Omental fat pad (tissue), 4 donors: ENCODE results near the gene DCUN1D2. TPM values are rescaled to one million over a fixed set of nuclear protein-coding genes. Genes with fewer than 3 reads are reported as not detected.

ENCODE experiments used
- ATAC-seq: fragments of 150-250 bp; one replicate; pipeline ENCODE4 v1.9.1; 2016; ENCODE audit warnings: mild to moderate bottlenecking, moderate library complexity; ENCODE audit not compliant: low FRiP score
- DNase-seq: peaks from one replicate; pipeline ENCODE4 v3.0.0-alpha.2; 2019; ENCODE audit warnings: low spot score
- total RNA-seq, 4 donors: library from RNA; depleted of rRNA; stranded (reverse); fragments of >200 nt; gene quantifications; one replicate each; pipeline ENCODE4 v1.1.0, GENCODE V29; 2016
- TF ChIP-seq, protein P1 (sequence below), 3 donors: fragments of 450-650 bp; IDR thresholded peaks; one replicate each; pipeline ENCODE4 v1.5.1; 2016 to 2017; ENCODE audit warnings: antibody characterized with exemption in 3 of 3, mild to moderate bottlenecking in 3 of 3, moderate library complexity in 2 of 3

Gene DCUN1D2
- total RNA-seq, 4 donors from 2014 or later = 10.9 to 28.4 (median 14.5) TPM

DNA sequence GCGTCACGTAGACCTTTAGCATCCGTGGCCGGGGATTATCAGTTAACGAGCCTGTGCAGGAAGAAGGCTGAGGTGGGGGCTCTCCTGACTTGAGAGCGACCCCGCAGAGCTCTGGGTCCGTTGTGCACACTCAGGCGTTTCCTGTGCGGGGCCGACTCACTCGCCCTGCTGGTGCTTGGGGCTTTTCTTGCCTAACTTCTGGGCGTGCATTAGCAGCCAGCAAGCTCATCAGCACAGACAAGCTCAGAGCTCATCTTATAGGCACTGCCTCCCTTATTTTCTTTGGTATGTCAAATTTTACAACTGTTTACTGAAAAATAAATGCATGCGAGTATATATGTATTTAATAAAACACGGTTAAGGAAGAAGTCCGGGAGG lies 60.9 kb downstream of the DCUN1D2 start:
- DNase-seq (no peak), ATAC-seq (no peak)
- TF ChIP-seq, protein P1, sequence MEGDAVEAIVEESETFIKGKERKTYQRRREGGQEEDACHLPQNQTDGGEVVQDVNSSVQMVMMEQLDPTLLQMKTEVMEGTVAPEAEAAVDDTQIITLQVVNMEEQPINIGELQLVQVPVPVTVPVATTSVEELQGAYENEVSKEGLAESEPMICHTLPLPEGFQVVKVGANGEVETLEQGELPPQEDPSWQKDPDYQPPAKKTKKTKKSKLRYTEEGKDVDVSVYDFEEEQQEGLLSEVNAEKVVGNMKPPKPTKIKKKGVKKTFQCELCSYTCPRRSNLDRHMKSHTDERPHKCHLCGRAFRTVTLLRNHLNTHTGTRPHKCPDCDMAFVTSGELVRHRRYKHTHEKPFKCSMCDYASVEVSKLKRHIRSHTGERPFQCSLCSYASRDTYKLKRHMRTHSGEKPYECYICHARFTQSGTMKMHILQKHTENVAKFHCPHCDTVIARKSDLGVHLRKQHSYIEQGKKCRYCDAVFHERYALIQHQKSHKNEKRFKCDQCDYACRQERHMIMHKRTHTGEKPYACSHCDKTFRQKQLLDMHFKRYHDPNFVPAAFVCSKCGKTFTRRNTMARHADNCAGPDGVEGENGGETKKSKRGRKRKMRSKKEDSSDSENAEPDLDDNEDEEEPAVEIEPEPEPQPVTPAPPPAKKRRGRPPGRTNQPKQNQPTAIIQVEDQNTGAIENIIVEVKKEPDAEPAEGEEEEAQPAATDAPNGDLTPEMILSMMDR (IDR thresholded peaks at IDR 0.05) = no peak

DNA sequence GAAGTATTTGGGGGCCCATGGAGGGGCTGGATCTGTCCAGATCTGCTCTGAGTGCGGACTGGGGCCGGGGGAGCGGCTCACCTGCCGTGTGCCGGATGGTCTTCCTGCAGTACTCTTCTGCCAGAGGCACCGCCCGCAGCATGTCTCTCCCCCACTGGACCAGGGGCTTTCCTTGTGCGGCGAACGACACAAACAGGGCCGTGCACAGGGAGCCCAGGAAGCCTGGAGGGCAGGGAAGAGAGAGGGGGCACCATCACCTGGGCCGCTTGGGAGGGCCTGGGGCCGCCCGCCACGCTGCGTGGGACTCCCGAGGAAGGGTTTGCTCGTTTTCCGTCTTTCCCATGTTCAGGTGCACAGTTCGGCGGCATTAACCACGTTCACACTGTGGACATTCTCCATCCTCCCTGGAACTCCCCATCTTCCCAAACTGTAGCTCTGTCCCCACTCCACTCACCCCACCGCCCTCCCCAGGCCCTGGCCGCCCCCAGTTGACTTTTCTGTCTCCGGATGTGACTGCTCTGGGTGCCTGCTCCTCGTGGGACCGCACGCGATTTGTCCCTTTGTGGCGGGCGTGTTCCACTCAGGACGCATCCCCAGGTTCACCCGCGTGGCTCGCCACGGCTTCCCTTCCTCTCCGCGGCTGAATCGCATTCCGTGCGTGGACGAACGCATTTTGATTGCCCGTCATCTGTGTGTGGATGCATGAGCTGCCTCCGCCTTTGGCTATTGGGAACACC lies 61.5 kb downstream of the DCUN1D2 start:
- DNase-seq = no peak
- ATAC-seq = no peak
- TF ChIP-seq, protein P1 (IDR thresholded peaks at IDR 0.05) = no peak

DNA sequence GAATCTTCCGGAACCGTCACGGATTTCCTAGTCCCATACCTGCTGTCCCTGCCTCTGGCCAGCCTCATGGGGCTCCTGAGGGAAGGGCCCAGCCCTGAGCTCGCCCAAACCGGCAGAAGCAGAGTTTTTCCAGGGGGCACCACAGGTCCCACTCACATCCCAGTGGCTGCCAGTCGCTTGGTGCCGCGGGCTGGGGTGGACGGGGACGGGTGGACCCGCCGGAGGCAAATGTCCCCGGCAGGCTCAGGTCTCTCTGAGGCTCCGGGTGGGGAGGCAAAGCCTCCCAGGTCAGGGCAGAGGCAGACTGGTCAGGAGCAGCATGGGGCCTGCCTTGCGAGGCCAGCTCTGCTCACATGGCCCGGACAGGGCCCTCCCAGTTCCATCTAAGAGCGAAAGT lies 62.0 kb downstream of the DCUN1D2 start:
- DNase-seq (no peak), ATAC-seq (no peak)
- TF ChIP-seq, protein P1 (IDR thresholded peaks at IDR 0.05) = no peak

DNA sequence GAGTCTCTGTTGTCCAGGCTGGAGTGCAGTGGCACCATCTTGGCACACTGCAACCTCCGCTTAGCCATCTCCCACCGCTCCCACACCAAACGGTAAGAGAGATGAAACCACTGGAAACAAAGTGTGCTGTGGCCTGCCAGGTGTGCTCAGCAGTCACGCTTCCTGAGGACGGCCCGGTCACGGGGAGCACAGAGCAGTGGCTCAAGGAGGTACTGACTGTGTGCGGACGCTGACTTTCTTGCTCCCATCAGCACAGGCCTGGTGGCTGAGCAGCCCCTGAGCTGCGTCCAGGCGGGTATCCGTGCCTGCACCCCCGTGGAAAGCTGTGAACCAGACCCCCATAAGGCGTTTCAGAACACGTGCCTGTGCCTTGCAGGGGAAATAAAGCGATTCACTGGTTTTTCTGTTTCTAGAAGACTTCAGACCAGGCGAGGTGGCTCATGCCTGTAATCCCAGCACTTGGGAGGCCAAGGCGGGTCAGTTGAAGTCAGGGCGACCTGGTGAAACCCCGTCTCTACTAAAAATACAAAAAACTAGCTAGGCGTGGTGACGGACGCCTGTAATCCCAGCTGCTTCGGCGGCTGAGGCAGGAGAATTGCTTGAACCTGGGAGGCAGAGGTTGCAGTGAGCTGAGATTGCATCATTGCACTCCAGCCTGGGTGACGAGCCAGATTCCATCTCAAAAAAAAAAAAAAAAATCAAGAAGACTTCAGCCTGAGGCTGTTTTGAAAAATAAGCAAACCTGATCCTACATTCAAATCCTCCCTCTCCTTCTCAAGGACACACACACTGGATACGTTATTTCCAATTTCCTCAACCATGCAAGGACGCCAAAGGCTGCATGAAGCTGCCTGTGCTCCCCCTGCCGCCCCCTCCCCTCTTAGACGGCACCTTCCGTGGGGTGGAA lies 62.7 kb downstream of the DCUN1D2 start:
- TF ChIP-seq, protein P1 (IDR thresholded peaks at IDR 0.05) = no peak
- ATAC-seq = no peak
- DNase-seq = no peak

DNA sequence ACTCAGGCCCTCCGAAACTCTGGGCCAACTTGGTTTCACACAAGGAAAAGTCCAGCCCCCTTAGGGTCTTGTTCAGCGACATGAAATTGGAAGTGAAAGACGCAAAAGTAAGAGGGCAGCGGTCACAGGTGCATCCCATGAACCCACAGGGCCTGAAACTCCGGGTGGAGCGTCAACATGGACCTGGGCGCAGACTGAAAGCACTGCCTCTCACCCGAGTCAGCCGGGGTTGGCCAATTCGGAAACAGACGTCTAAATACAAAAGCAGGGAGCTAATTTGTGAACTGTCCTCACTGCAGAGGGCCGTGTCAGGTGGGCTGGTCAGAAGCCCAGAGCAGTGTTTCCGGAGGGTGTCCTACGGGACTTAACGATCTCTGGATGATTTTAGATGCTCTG lies 63.9 kb downstream of the DCUN1D2 start:
- DNase-seq (no peak), ATAC-seq (no peak)
- TF ChIP-seq, protein P1 (IDR thresholded peaks at IDR 0.05) = no peak

DNA sequence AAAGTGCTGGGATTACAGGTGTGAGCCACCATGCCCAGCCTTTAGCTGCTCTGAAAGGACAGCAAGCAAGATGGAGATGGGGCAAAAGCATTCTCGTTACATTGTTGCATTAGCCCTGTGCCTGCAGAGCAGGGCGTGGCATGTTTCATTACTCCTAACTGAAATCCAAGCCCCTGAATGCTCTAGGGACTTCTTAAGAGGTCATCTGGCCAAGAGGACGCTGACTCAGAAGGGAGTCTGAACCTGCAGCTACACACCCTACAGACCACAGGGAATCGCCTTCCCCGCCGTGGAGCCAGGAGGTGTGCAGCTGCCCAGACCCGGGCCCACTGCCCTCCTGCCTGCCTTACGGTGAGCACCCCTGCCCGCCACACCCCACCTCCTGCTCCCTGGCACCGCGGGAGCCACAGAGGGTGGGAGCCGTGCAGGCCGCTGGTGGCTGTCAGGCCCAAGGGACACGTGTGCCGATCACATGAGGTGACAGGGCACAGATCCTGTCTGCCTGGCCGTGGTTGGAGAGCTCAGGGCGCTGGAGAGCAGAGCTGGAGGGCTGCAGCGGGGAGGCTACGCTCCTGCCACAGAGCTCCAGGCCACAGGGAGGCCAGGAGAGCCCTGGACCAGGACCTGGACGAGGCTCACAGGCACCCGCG lies 64.4 kb downstream of the DCUN1D2 start:
- DNase-seq (no peak), ATAC-seq (no peak)
- TF ChIP-seq, protein P1 (IDR thresholded peaks at IDR 0.05) = no peak
